ENCODE data around the gene BMPR1B.
A peak's percentile ranks its signal among the peaks of the same experiment; 100 is the strongest.

BMPR1B gene

DNA sequence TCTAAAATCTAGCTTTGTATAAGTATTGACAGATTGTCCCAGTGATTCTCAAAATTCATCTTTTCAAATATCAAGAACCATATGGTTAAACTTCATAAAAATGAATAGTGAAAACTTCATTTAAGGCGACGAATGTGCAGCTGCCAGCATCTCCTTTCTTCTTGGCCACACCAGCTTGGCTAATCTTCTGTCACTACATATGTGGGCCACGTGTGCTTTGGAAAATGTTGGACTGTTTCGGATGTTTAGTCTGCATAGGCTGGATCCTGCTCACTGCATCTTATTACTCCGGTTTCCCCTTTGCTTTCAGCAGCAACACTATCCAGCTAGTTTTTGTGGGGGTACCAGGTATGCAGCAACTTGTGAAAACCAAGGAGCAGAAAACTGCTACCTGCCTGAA, 221.9 kb downstream of the BMPR1B start:
- TF ChIP-seq SIN3A (IDR thresholded peaks at IDR 0.05; ENCODE audit: borderline replicate concordance, insufficient read depth, low read length) (no peak), POLR2AphosphoS5 (IDR thresholded peaks at IDR 0.05; ENCODE audit: low read depth, low read length) (no peak), TAF1 (IDR thresholded peaks at IDR 0.05; ENCODE audit: borderline replicate concordance, insufficient read depth, low read length) (no peak), FOXP2 (optimal IDR thresholded peaks at IDR 0.05; ENCODE audit: borderline replicate concordance, extremely low read depth, extremely low read length, insufficient read depth) (no peak)
- TF ChIP-seq, protein P1, sequence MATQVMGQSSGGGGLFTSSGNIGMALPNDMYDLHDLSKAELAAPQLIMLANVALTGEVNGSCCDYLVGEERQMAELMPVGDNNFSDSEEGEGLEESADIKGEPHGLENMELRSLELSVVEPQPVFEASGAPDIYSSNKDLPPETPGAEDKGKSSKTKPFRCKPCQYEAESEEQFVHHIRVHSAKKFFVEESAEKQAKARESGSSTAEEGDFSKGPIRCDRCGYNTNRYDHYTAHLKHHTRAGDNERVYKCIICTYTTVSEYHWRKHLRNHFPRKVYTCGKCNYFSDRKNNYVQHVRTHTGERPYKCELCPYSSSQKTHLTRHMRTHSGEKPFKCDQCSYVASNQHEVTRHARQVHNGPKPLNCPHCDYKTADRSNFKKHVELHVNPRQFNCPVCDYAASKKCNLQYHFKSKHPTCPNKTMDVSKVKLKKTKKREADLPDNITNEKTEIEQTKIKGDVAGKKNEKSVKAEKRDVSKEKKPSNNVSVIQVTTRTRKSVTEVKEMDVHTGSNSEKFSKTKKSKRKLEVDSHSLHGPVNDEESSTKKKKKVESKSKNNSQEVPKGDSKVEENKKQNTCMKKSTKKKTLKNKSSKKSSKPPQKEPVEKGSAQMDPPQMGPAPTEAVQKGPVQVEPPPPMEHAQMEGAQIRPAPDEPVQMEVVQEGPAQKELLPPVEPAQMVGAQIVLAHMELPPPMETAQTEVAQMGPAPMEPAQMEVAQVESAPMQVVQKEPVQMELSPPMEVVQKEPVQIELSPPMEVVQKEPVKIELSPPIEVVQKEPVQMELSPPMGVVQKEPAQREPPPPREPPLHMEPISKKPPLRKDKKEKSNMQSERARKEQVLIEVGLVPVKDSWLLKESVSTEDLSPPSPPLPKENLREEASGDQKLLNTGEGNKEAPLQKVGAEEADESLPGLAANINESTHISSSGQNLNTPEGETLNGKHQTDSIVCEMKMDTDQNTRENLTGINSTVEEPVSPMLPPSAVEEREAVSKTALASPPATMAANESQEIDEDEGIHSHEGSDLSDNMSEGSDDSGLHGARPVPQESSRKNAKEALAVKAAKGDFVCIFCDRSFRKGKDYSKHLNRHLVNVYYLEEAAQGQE (IDR thresholded peaks at IDR 0.05; ENCODE audit: insufficient read depth in 1 of 2, low read depth in 2 of 2, low read length in 2 of 2), result no peak

DNA sequence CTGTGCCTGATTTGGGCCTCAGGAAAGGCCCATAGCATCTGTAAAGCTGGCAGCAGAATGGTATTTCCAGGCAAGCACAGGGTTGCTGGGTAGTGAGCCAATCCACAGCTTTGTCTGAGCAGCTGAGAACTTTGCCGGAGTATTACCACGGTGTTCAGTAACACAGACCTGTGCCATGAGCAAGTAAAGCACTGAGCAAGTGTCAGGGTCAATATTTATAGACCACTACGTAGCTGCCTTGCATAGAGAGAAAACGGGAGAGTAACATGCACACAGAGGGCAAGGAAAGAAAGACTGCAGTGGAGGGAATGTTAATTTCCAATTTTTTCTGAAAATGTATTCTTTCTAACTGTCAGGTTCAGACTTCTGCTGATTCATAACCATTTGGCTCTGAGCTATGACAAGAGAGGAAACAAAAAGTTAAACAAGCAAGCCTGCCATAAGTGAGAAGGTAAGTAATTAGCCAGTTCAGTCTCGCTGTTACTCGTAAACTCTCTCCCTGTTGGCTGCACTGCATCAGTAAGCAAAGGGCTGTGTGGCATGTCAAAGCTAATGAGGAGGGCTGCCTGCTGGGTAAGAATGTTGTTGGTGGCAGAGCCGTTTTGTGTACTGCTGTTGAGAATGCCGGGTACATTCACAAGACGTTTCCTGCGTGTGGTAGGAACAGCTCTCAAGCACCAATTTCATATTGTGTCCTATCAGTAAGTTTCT, 238.1 kb downstream of the BMPR1B start:
- no peak for TF ChIP-seq SIN3A (IDR thresholded peaks at IDR 0.05; ENCODE audit: borderline replicate concordance, insufficient read depth, low read length)
- TF ChIP-seq FOXP2 (optimal IDR thresholded peaks at IDR 0.05; ENCODE audit: borderline replicate concordance, extremely low read depth, extremely low read length, insufficient read depth), result no peak
- no peak for TF ChIP-seq TAF1 (IDR thresholded peaks at IDR 0.05; ENCODE audit: borderline replicate concordance, insufficient read depth, low read length)
- TF ChIP-seq, protein P1 (IDR thresholded peaks at IDR 0.05; ENCODE audit: insufficient read depth in 1 of 2, low read depth in 2 of 2, low read length in 2 of 2), result no peak
- TF ChIP-seq POLR2AphosphoS5 (IDR thresholded peaks at IDR 0.05; ENCODE audit: low read depth, low read length), result 0 out of 2 replicates have a peak, but pooled peaks have one; percentile 25

DNA sequence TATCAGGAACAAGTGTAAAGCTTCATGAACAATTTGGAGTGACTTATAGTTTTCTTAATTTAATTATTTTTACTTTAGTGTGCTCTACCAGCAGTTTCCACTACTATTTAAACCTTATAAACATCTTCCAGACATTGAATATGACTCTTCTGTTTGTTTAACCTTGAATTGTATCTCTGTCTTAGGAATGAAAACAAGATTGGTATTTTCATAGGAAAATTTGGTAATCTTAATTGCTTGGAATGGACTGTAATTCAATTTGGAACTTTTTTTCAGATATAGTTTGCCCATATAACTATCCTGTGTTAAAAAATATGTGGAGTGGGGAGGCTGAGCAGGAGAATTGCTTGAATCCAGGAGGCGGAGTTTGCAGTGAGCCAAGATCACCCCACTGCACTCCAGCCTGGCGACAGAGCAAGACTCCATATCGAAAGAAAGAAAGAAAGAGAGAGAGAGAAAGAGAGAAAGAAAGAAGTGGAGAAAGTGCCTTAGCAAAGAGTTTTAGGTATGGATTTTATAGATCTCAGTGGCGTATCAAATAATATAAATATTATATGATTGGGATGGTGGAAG, 242.4 kb downstream of the BMPR1B start:
- no peak for TF ChIP-seq SIN3A (IDR thresholded peaks at IDR 0.05; ENCODE audit: borderline replicate concordance, insufficient read depth, low read length)
- TF ChIP-seq POLR2AphosphoS5 (IDR thresholded peaks at IDR 0.05; ENCODE audit: low read depth, low read length), result no peak
- no peak for TF ChIP-seq TAF1 (IDR thresholded peaks at IDR 0.05; ENCODE audit: borderline replicate concordance, insufficient read depth, low read length)
- TF ChIP-seq FOXP2 (optimal IDR thresholded peaks at IDR 0.05; ENCODE audit: borderline replicate concordance, extremely low read depth, extremely low read length, insufficient read depth), result no peak

- TF ChIP-seq TAF1 (IDR thresholded peaks at IDR 0.05; ENCODE audit: borderline replicate concordance, insufficient read depth, low read length) (no peak), SIN3A (IDR thresholded peaks at IDR 0.05; ENCODE audit: borderline replicate concordance, insufficient read depth, low read length) (no peak), FOXP2 (optimal IDR thresholded peaks at IDR 0.05; ENCODE audit: borderline replicate concordance, extremely low read depth, extremely low read length, insufficient read depth) (no peak), POLR2AphosphoS5 (IDR thresholded peaks at IDR 0.05; ENCODE audit: low read depth, low read length) (no peak)
- TF ChIP-seq, protein P1 (IDR thresholded peaks at IDR 0.05; ENCODE audit: insufficient read depth in 1 of 2, low read depth in 2 of 2, low read length in 2 of 2), result no peak
These were observed 247.2 kb downstream of the BMPR1B start for GRCh38 chr4:95004912-95005311.

- TF ChIP-seq SIN3A (IDR thresholded peaks at IDR 0.05; ENCODE audit: borderline replicate concordance, insufficient read depth, low read length) (no peak), FOXP2 (optimal IDR thresholded peaks at IDR 0.05; ENCODE audit: borderline replicate concordance, extremely low read depth, extremely low read length, insufficient read depth) (no peak), TAF1 (IDR thresholded peaks at IDR 0.05; ENCODE audit: borderline replicate concordance, insufficient read depth, low read length) (no peak), POLR2AphosphoS5 (IDR thresholded peaks at IDR 0.05; ENCODE audit: low read depth, low read length) (no peak)
- TF ChIP-seq, protein P1 (IDR thresholded peaks at IDR 0.05; ENCODE audit: insufficient read depth in 1 of 2, low read depth in 2 of 2, low read length in 2 of 2), result no peak
These were observed 250.2 kb downstream of the BMPR1B start for GRCh38 chr4:95007998-95008397.

Data from PFSK-1 (cell line).